ENCODE data around the gene YIPF2. TPM values are rescaled to one million over a fixed set of nuclear protein-coding genes. Genes with fewer than 3 reads are reported as not detected.
"Not testable (repeated sequence)": the region's sequence is repeated elsewhere in the genome, so short reads cannot be mapped to it uniquely, and the experiment has no call there.

Gene YIPF2
- total and polyA plus RNA-seq, 9 donors, result 23.2 to 37.4 (median 32.2) TPM

DNA sequence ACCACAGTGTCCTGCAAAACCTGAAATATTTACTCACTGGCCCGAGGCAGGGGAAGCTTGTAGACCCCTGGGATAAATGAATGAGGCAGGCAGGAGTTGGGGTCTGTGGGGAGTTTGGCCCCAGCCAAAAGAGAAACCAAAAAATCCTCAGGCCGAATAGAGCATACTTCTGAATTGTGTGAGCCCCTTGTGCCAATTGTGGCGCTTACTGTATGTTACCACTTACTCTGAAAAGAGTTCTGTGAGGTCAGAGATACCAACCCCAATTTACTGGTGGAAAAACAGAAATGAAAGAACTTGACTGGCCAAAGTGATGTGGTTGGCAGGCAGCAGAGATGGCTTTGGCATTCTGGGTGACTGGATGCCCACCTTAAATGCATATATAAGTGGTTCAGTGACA, 50.2 kb downstream of the YIPF2 start:
- Histone ChIP-seq H3K4me3 (ENCODE audit: low read length) (no peak overlapping the region), H3K4me1 (ENCODE audit: control insufficient read depth, insufficient read depth, low read length) (peaks cover 74% of the 10 kb centered on the region), H3K36me3 (ENCODE audit: control insufficient read depth, insufficient read depth, low read length) (peaks cover 22% of the 10 kb centered on the region), H3K9me3 (replicated peaks; ENCODE audit: control insufficient read depth, low read depth, low read length) (no peaks in the 10 kb centered on the region), H3K27me3 (ENCODE audit: control insufficient read depth, insufficient read depth, low read length) (no peaks in the 10 kb centered on the region), H3K27ac (ENCODE audit: low read length) (peak overlapping the region; percentile 62)
- WGBS (ENCODE audit: insufficient coverage), result 29% methylated on average over 1 of the region's 3 CpGs
- DNase-seq, result no peak

DNA sequence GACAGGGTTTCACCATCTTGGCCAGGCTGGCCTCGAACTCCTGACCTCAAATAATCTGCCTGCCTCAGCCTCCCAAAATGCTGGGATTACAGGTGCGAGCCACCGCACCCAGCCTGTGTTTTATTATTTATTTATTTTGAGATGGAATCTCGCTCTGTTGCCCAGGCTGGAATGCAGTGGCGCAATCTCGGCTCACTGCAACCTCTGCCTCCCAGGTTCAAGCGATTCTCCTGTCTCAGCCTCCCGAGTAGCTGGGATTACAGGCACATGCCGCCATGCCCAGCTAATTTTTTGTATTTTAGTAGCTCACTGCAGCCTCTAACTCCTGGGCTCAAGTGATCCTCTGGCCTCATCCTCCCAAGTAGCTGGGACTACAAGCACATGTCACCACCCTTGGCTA, 50.8 kb downstream of the YIPF2 start:
- not testable (repeated sequence) for H3K27me3 ChIP-seq (ENCODE audit: control insufficient read depth, insufficient read depth, low read length); DNase-seq; H3K4me3 ChIP-seq (ENCODE audit: low read length); H3K9me3 ChIP-seq (replicated peaks; ENCODE audit: control insufficient read depth, low read depth, low read length)
- Histone ChIP-seq H3K27ac (ENCODE audit: low read length) (peak overlapping the region; percentile 62), H3K4me1 (ENCODE audit: control insufficient read depth, insufficient read depth, low read length) (peaks cover 74% of the 10 kb centered on the region), H3K36me3 (ENCODE audit: control insufficient read depth, insufficient read depth, low read length) (peaks cover 15% of the 10 kb centered on the region)
- WGBS (ENCODE audit: insufficient coverage), result no CpG with 5 or more reads among the region's 9 CpGs

DNA sequence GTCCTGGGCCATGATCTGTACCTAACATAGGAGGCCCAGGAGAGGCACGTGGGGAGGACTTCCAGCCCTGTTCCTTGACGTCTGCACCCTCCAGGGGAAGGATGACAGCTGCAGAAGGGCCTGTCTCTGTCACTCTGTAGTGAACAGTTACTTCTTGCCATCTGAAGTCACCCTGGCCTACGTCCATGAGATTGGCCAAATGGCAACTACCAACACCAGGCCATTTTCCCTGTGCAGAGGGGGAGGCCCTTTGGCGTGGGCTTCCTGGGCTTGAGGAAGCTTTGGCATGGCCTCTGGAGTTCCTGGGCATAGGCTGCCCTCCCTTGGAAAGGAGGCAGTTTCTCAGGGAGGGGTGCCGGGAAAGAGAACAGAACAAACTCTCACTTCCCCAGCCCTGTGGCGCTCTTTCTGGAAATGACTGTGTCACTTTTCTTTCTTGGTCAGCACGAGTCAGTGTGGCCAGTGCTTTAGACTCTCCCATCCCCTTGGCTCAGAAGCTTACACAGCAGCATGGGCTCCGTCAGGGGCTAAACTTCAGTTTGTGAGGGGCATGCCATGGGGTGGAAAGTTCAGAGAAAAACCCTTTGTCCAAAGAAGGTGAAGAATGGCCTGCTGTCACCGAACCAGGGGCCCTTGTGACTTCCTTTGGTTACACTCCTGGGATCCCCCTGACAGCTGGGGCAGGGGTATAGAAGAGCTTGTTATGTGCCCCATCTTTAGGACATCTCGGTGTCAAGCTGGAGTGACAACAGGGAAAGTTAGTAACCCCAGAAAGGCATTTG, 51.8 kb downstream of the YIPF2 start:
- 53% methylated on average over 7 of the region's 10 CpGs for WGBS (ENCODE audit: insufficient coverage)
- peak; percentile 81 for DNase-seq
- no peaks in the 10 kb centered on the region for H3K9me3 ChIP-seq (replicated peaks; ENCODE audit: control insufficient read depth, low read depth, low read length)
- no peak overlapping the region for H3K4me3 ChIP-seq (ENCODE audit: low read length)
- H3K27me3 ChIP-seq (ENCODE audit: control insufficient read depth, insufficient read depth, low read length), result no peaks in the 10 kb centered on the region
- H3K27ac ChIP-seq (ENCODE audit: low read length), result peak overlapping the region; percentile 91
- peaks cover 70% of the 10 kb centered on the region for H3K4me1 ChIP-seq (ENCODE audit: control insufficient read depth, insufficient read depth, low read length)
- peaks cover 15% of the 10 kb centered on the region for H3K36me3 ChIP-seq (ENCODE audit: control insufficient read depth, insufficient read depth, low read length)

DNA sequence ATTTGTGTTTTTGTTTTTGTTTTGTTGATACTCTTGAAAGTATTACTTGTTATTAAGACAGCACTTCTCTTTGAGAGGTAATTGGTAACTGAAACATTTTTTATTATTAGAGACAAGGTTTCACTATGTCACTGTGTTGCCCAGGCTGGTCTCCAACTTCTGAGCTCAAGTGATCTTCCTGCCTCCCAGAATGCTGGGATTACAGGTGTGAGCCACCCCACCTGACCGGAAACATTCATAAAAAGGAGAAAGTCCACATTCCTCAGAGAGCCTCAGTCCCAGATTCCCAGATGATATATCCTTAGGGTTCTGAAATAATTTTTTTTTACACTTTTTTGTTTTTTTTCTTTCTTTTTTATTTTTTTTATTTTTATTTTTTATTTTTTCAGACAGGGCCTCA, 54.4 kb downstream of the YIPF2 start:
- no peaks in the 10 kb centered on the region for H3K9me3 ChIP-seq (replicated peaks; ENCODE audit: control insufficient read depth, low read depth, low read length)
- no peak overlapping the region for H3K27ac ChIP-seq (ENCODE audit: low read length)
- H3K4me1 ChIP-seq (ENCODE audit: control insufficient read depth, insufficient read depth, low read length), result peaks cover 54% of the 10 kb centered on the region
- no peak overlapping the region for H3K4me3 ChIP-seq (ENCODE audit: low read length)
- no peaks in the 10 kb centered on the region for H3K27me3 ChIP-seq (ENCODE audit: control insufficient read depth, insufficient read depth, low read length)
- peak; percentile 2 for DNase-seq
- peaks cover 9% of the 10 kb centered on the region for H3K36me3 ChIP-seq (ENCODE audit: control insufficient read depth, insufficient read depth, low read length)
- no CpG with 5 or more reads among the region's 1 CpG for WGBS (ENCODE audit: insufficient coverage)

DNA sequence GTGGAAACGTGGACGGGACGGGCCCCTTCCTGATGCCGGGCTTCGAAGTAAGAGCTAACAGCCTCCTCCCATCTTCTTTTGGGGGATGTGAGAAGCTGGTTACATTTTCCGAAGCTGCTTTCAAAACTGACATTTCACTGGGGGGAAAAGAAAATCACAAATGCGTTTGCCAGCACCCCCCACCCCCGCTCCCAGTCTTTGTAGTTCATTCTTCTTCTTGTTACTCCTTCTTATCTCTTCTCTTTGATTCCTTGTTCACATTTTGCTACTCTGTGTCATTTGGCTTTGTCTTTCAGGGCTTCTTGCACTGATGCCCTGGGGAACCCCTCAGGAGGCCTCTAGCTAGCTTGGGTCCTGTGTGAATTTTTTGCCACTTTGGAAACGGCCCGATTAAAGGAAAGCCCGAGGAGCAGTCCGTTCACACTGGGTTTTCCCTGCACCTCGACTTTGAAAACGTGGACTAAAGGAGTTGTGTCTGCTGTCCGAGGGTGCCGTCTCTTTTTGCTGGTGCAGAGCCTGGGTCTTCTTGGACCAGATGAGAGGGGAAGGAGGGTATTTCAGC, 55.8 kb downstream of the YIPF2 start:
- 1% methylated on average over 6 of the region's 16 CpGs for WGBS (ENCODE audit: insufficient coverage)
- Histone ChIP-seq H3K27me3 (ENCODE audit: control insufficient read depth, insufficient read depth, low read length) (no peaks in the 10 kb centered on the region), H3K4me1 (ENCODE audit: control insufficient read depth, insufficient read depth, low read length) (peaks cover 43% of the 10 kb centered on the region), H3K27ac (ENCODE audit: low read length) (peak overlapping the region; percentile 92), H3K4me3 (ENCODE audit: low read length) (peak overlapping the region; percentile 84), H3K36me3 (ENCODE audit: control insufficient read depth, insufficient read depth, low read length) (peaks cover 9% of the 10 kb centered on the region), H3K9me3 (replicated peaks; ENCODE audit: control insufficient read depth, low read depth, low read length) (no peaks in the 10 kb centered on the region)
- peak; percentile 45 for DNase-seq

Other genes starting within 250 kb of the YIPF2 start
- 25.1 TPM for gene QTRT1, start 227.2 kb downstream of the YIPF2 start, total RNA-seq
- 10 to 100 TPM; 27.2 to 44.5 (median 35.1) TPM for gene QTRT1, start 227.2 kb downstream of the YIPF2 start, polyA plus RNA-seq (ENCODE audit: insufficient read depth in 1 of 8, insufficient read length in 8 of 8, low replicate concordance in 1 of 8)
- gene DNM2, start 210.6 kb downstream of the YIPF2 start, total RNA-seq, result 49.9 TPM
- 10 to 100 TPM; 56.9 to 81.7 (median 71.0) TPM for gene DNM2, start 210.6 kb downstream of the YIPF2 start, polyA plus RNA-seq (ENCODE audit: insufficient read depth in 1 of 8, insufficient read length in 8 of 8, low replicate concordance in 1 of 8)
- gene TMED1, start 92.4 kb downstream of the YIPF2 start, total RNA-seq, result 44.1 TPM
- gene TMED1, start 92.4 kb downstream of the YIPF2 start, polyA plus RNA-seq (ENCODE audit: insufficient read depth in 1 of 8, insufficient read length in 8 of 8, low replicate concordance in 1 of 8), result 10 to 100 TPM; 33.8 to 48.8 (median 40.3) TPM
- 5.6 TPM for gene C19orf38, start 80.2 kb downstream of the YIPF2 start, total RNA-seq
- gene C19orf38, start 80.2 kb downstream of the YIPF2 start, polyA plus RNA-seq (ENCODE audit: insufficient read depth in 1 of 8, insufficient read length in 8 of 8, low replicate concordance in 1 of 8), result 1 to 10 TPM; 2.3 to 4.6 (median 4.1) TPM
- gene CARM1, start 57.1 kb downstream of the YIPF2 start, total RNA-seq, result 21.4 TPM
- 10 to 100 TPM; 51.3 to 72.1 (median 65.0) TPM for gene CARM1, start 57.1 kb downstream of the YIPF2 start, polyA plus RNA-seq (ENCODE audit: insufficient read depth in 1 of 8, insufficient read length in 8 of 8, low replicate concordance in 1 of 8)
- gene TIMM29, start 172 bp upstream of the YIPF2 start, total RNA-seq, result 19.5 TPM
- 10 to 100 TPM; 16.9 to 20.3 (median 18.9) TPM for gene TIMM29, start 172 bp upstream of the YIPF2 start, polyA plus RNA-seq (ENCODE audit: insufficient read depth in 1 of 8, insufficient read length in 8 of 8, low replicate concordance in 1 of 8)
- 60.2 TPM for gene SMARCA4, start 32.4 kb upstream of the YIPF2 start, total RNA-seq
- 100 to 1,000 TPM in 6 of 8 donors, 10 to 100 TPM in 2; 91.3 to 121 (median 104) TPM for gene SMARCA4, start 32.4 kb upstream of the YIPF2 start, polyA plus RNA-seq (ENCODE audit: insufficient read depth in 1 of 8, insufficient read length in 8 of 8, low replicate concordance in 1 of 8)
- 13.9 TPM for gene LDLR, start 160.8 kb upstream of the YIPF2 start, total RNA-seq
- gene LDLR, start 160.8 kb upstream of the YIPF2 start, polyA plus RNA-seq (ENCODE audit: insufficient read depth in 1 of 8, insufficient read length in 8 of 8, low replicate concordance in 1 of 8), result 10 to 100 TPM; 16.8 to 34.3 (median 23.9) TPM
- gene SPC24, start 227.1 kb upstream of the YIPF2 start, total RNA-seq, result 18.7 TPM
- 10 to 100 TPM; 10.8 to 18.7 (median 14.4) TPM for gene SPC24, start 227.1 kb upstream of the YIPF2 start, polyA plus RNA-seq (ENCODE audit: insufficient read depth in 1 of 8, insufficient read length in 8 of 8, low replicate concordance in 1 of 8)

Measured in muscle of leg (tissue), 11 donors.